Activated gamma-delta T cell (primary cell): ENCODE results near the gene G2E3.
"Not testable (repeated sequence)": the region's sequence is repeated elsewhere in the genome, so short reads cannot be mapped to it uniquely, and the experiment has no call there.

Experiments
- DNase-seq: peaks from one replicate; lab custom pipeline; 2025; lab: John Stamatoyannopoulos, UW

The G2E3 gene

GRCh38 chr14:30600922-30601918 lies 42.3 kb downstream of the G2E3 start:
- DNase-seq: no peak

- no peak for DNase-seq
These were observed 44.4 kb downstream of the G2E3 start for GRCh38 chr14:30603402-30603801.

GRCh38 chr14:30604696-30605095 lies 45.7 kb downstream of the G2E3 start:
- not testable (repeated sequence) for DNase-seq

DNA sequence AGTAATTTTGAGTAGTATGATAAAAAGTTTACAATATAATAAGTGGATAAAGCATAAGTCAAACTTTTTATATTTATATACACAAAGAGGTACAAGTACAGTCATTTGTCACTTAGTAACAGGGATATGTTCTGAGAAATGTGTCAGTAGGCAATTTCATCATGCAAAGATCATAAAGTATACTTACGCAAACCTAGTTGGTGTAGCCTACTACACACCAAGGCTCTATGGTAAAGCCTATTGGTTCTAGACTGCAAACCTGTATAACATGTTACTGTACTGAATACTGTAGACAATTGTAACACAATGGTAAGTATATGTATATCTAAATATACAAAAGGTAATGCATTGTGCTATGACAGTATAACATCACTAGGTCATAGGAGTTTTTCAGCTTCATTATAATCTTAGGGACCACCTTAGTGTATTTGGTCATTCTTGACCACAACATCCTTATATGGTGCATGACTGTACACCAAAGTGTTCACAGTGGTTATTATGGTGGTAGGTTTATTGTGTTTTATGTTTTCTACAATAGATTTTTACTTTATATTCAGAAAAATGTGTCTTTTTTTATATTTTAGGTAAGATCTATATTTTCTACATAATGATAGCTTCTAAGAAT lies 48.3 kb downstream of the G2E3 start:
- DNase-seq: no peak

GRCh38 chr14:30608533-30609006 lies 49.6 kb downstream of the G2E3 start:
- DNase-seq: no peak

DNA sequence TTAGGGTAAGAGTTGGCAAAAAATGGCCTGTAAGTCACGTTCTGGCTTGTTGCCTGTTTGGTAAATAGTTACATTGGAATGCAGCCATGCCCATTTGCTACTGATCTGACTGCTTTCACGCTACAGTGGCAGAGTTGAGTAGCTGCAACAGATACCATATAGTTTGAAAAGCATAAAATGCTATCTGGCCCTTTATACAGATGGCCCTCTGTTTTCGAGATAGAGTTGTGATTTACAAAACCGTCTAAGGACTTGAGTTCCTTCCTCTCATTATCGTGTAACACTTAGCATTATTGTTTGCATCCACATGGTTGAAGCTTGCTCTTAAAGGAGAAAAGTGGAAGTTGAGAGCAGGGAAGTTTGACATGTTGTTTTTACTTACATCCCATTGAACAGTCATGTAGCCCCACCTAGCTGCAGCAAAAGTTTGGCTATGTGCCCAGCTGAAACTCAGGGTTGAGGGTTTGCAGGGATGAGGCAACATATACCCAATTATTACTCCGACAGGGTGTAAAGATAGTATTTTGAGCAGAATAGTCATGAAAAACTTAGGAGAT lies 51.9 kb downstream of the G2E3 start:
- DNase-seq: no peak

- no peak for DNase-seq
These were observed 55.2 kb downstream of the G2E3 start for GRCh38 chr14:30614155-30614554.

DNA sequence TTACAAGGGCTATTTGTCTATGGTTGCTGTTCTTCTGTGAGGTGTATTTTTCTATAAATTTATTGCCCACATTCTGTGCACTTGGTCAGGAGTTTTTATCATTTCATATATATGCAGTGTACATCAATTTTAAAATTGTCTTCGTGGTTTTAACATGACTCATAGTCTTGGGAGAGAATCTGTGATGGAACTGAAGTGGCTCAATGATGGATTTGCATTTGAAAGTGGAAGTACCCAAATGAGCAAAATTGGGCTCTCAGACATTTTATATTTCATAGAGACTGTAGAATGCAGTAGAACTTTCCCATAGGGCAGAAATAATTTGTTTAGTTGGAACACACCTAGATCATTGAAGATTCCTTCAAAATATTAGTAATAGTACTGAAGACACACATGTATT lies 61.2 kb downstream of the G2E3 start:
- DNase-seq: no peak

DNA sequence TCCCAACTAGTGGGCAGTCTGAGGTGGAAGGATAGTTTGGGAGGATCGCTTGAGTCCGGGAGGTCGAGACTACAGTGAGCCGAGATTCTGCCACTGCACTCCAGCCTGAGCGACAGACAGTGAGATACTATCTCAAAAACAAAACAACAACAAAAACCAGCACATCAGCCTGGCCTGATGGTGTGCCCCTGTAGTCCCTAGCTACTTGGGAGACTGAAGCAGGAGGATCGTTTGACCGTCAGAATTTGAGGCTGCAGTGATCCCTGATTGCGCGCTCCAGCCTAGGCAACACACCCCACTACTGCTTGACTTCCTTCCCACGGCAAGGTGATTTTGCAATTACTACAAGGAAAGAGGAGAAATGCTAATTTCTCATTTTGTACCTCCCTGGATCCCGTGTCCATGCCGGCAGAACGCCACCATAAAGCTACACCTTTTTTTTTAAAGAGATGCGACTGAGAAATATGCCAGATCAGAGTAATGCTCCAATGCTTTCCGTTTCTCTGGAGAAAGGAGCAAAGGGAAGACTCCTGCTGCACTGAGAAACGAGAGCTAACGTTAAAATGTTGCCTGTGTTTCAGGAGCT lies 62.5 kb downstream of the G2E3 start:
- DNase-seq: no peak

GRCh38 chr14:30621940-30622830 lies 63.2 kb downstream of the G2E3 start, which contains the start of gene SCFD1:
SCFD1 (plus strand) TSS chr14:30622319; CDS start chr14:30622339, 20 bp downstream.
- peak; percentile 77 for DNase-seq

DNA sequence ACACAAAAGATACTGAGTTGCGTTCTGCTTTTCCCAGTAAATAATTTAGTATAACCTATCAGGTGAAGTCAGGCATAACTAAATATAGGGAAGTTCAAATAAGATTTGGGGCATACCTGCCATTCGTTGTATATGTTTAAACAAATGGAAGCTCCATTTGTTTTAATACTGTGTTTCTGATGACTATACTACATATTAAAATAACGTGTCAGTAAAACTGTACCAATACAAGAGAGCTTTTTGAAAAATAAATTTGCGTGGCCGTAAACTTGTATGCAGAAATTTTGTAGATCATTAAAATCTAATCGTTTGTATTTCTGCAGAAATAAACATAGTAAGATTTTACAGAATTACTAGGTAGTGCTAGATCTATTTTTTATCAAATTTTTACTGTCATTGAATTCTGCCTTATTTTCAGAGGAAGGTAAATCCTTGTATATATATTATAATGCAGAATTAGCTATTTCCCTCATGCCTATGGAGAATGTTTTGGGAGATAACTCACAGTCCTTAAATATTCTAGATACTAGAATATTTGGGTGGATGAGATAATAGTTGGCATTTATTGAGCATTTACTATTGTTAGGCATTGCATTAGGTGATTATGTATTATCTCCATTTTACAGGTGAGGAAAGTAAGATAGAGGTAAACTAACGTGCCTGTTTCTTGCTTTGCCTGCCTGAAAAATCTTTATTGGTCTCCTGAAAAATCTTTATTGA lies 64.6 kb downstream of the G2E3 start:
- no peak for DNase-seq

DNA sequence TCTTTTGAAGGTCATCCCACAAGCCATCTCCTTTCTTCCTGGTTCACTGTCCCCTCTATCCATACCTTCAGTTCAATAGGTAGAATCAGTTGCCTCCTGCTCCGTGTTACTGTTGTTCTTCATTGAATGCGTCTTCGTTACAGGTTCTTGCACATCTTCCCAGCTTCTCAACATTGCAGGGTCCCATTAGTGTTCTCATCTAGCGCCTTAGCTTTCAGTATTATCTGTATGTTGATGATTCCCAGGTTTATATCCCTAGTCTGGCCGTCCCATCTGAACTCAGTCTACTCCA lies 65.1 kb downstream of the G2E3 start:
- DNase-seq: no peak

GRCh38 chr14:30625533-30625932 lies 66.6 kb downstream of the G2E3 start:
- no peak for DNase-seq

GRCh38 chr14:30629432-30629831 lies 70.5 kb downstream of the G2E3 start:
- DNase-seq: not testable (repeated sequence)

DNA sequence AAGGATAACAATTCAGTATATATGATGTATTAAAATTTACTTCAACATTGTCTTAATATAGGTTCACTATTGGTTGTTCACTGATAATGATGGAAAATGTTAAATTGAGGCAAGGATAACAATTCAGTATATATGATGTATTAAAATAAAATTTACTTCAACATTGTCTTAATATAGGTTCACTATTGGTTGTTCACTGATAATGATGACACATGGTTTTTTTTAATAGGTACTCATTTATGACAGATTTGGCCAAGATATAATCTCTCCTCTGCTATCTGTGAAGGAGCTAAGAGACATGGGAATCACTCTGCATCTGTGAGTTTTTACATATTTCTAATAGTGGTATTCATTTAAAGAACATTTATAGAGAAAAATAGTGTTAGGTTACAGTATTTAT lies 71.3 kb downstream of the G2E3 start:
- DNase-seq: no peak

DNA sequence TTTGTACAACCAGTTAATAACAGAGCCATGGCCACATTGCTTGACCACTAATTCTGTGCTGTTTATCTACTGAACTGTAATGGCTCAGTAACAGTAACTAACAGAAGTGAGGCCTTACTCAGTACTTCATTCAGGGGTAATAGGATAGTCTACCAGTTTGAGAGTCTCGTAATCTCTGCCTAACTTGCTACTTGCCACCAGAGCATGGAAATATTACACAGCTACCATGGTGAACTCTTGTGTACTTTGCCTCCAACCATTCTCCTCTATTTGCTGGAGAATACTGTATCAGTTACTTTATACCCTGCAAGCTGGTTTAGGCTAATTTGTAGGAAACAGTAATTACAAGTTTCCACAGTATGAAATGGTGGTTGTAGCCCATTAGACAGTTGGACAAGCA lies 73.8 kb downstream of the G2E3 start:
- DNase-seq: no peak

DNA sequence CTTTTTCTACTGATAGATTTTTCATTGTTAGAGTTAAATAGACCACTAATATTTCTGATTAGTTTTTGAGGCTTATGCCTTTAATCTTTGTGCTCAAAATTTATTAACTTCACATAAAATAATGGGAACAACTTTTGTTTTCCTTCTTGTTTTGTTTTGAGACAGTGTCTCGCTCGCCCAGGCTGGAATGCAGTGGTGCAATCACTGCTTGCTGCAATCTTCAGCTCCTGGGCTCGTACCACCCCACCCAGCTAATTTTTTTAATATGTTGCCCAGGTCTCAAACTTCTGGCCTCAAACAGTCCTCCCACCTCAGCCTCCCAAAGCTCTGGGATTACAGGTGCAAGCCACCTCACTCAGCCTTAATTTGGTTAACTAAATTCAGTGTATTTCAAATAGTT lies 80.0 kb downstream of the G2E3 start:
- no peak for DNase-seq

DNA sequence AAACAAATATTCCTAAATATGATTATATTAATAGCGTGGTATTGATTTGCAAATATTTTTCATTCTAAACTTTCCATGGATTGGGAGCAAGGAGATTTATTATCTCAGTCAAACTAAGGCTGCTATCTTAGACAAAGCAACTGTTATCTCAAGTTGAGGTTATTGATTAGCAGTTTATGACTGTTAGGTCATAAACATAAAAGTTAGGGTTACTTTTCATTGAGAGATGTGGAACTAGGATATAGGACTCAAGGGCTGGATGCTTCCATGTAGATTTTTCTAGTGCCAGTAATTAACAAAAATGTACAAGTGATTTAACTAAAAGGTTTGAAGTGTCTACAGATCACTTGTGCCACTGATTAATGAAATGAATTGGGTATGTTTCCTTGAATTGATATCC lies 82.2 kb downstream of the G2E3 start:
- no peak for DNase-seq

GRCh38 chr14:30644462-30644861 lies 85.5 kb downstream of the G2E3 start:
- DNase-seq: not testable (repeated sequence)

GRCh38 chr14:30645600-30645999 lies 86.6 kb downstream of the G2E3 start:
- DNase-seq: no peak

DNA sequence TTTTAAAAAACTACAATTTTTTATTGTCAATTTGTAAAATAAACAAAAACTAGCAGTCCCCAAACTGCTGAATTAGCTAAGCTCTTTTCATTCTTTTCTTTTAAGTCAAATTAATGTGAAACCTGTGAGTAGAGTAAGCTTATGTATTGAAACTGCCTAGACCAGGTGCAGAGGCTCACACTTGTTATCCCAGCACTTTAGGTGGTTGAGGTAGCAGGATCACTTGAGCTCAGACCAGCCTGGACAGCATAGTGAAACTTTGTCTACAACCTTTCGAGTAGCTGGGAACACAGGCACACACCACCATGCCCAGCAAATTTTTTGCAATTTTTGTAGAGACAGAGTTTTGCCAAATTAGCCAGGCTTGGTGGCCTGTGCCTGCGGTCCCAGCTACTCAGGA lies 89.5 kb downstream of the G2E3 start:
- DNase-seq: no peak
